Adrenal gland (tissue), 19 donors: ENCODE results near the gene KIF20A. TPM values are rescaled to one million over a fixed set of nuclear protein-coding genes. Genes with fewer than 3 reads are reported as not detected.

ENCODE experiments used
- DNase-seq, 7 donors: peaks; one replicate each; pipeline ENCODE4 v3.0.0-alpha.2; 2019 to 2020
- H3K27ac ChIP-seq, 5 donors: fragments of 200-600 bp; sonication (generic) in 4 of 5; 1 replicate in 3 of 5; 2 replicates in 2 of 5; pipeline versions ENCODE4 v1.5.1 to v1.8.0; 2016 to 2020; ENCODE audit warnings: mild to moderate bottlenecking in 1 of 5
- H3K27me3 ChIP-seq: fragments of 200-600 bp; 2 replicates; pipeline ENCODE4 v1.8.0; 2021
- H3K36me3 ChIP-seq, 2 donors: fragments of 200-600 bp; replicated peaks in 1 of 2; 1 replicate in 1 of 2; 2 replicates in 1 of 2; pipeline versions ENCODE4 v1.5.1 to v1.8.0; 2018 to 2022
- H3K4me1 ChIP-seq, 2 donors: fragments of 200-600 bp; replicated peaks in 1 of 2; 1 replicate in 1 of 2; 2 replicates in 1 of 2; pipeline versions ENCODE4 v1.5.1 to v1.8.0; 2018 to 2021
- H3K4me3 ChIP-seq, 4 donors: fragments of 200-600 bp; sonication (generic) in 3 of 4; one replicate each; pipeline ENCODE4 v1.5.1; 2016 to 2018
- H3K9me3 ChIP-seq, 3 donors: fragments of 200-600 bp; sonication (generic) in 1 of 3; replicated peaks in 1 of 3; 1 replicate in 2 of 3; 2 replicates in 1 of 3; pipeline versions ENCODE4 v1.5.1 to v1.8.0; 2016 to 2021
- POLR2A ChIP-seq, 2 donors: fragments of 450-650 bp; IDR thresholded peaks; one replicate each; pipeline ENCODE4 v1.6.1; 2017; ENCODE audit warnings: antibody characterized with exemption in 2 of 2, mild to moderate bottlenecking in 2 of 2, moderate library complexity in 1 of 2
- WGBS, 4 donors: extraction: QIAGEN DNeasy Blood & Tissue Kit in 2 of 4; methylation state at CpG; one replicate each; pipeline versions ENCODE4 v1.1.5 to v1.1.7; 2013 to 2017; 5-methylcytosine and 5-hydroxymethylcytosine counted together
- intact Hi-C, 2 donors: fragments of 100-400 bp; cut with DNase I; formaldehyde crosslinking; loops; one replicate each; pipeline versions ENCODE4 v1.14.1 to v1.15.0; 2022 to 2023
- long read RNA-seq, 10 donors: library from polyadenylated mRNA in 3 of 10; unstranded in 2 of 10; stranded (forward) in 1 of 10; transcript quantifications; one replicate each; pipeline ENCODE4 v2.0.0 and lab custom pipeline, GENCODE V29; 2021 to 2026
- polyA plus RNA-seq, 3 donors: library from polyadenylated mRNA; stranded (reverse); fragments of 200-250 nt in 2 of 3; fragments of 350-450 nt in 1 of 3; fragmentation: Illumina TruSeq in 1 of 3; extraction: RNeasy Lipid Tissue Mini Kit (QIAGEN cat#74804) in 1 of 3; gene quantifications; one replicate each; pipeline ENCODE4 v1.2.3, GENCODE V29; 2013 to 2014
- total RNA-seq, 9 donors: library from RNA; depleted of rRNA in 4 of 9; stranded (reverse); fragments of >200 nt in 4 of 9; fragments of 120-200 nt in 1 of 9; fragmentation: NEBNext Ultra II Directional in 1 of 9; extraction: Animal tissue kit (Norgen Biotek cat#: 25700) in 1 of 9; gene quantifications; one replicate each; pipeline versions ENCODE4 v1.1.0 to v1.2.4, GENCODE V29; 2013 to 2023
- TF ChIP-seq, protein P1 (sequence below), 6 experiments: fragments of 450-650 bp in 4 of 6; fragments of 200-600 bp in 2 of 6; sonication (generic) in 1 of 6; IDR thresholded peaks; 1 replicate in 5 of 6; 2 replicates in 1 of 6; pipeline versions ENCODE4 v1.5.1 to v1.8.0; 2016 to 2021; ENCODE audit warnings: antibody characterized with exemption in 6 of 6, mild to moderate bottlenecking in 2 of 6, moderate library complexity in 1 of 6
- donor health status: healthy with polysubstance abuse.
- donor health status: Bipolar disorder and iron deficiency.
- donor health status: DM: yes; HTN: yes; CAD: no.
- donor health status: DM: no; HTN: no; CAD: no.
- donor health status: DM: no; HTN: no; CAD: no.
- donor health status: DM: yes; HTN: yes; CAD: no.

The KIF20A gene
- total RNA-seq, result 10 to 100 TPM in 1 of 9 donors, 1 to 10 TPM in 8; 1.3 to 16.0 (median 2.1) TPM
- 1 to 10 TPM in 1 of 3 donors, under 1 TPM in 2; 0.32 to 1.8 (median 0.54) TPM for polyA plus RNA-seq
- long read RNA-seq, donor 1, result 0 reads
- long read RNA-seq, donor 2, partial matches to known transcripts, result 39 of 39 reads
- long read RNA-seq, donor 2, other reads (novel, unspliced or antisense), result 0 of 39 reads
- long read RNA-seq, donor 3, partial matches to known transcripts, result 42 of 54 reads
- long read RNA-seq, donor 3, other reads (novel, unspliced or antisense), result 11 of 54 reads
- long read RNA-seq, donor 4, partial matches to known transcripts, result 1 of 3 reads
- long read RNA-seq, donor 4, other reads (novel, unspliced or antisense), result 0 of 3 reads
- long read RNA-seq, donor 5, transcript KIF20A-201 (19 exons, 3,201 nt), result major isoform, 6 of 6 reads
- long read RNA-seq, donor 5, partial matches to known transcripts, result 0 of 6 reads
- long read RNA-seq, donor 5, other reads (novel, unspliced or antisense), result 0 of 6 reads
- long read RNA-seq, donor 6, partial matches to known transcripts, result 1 of 1 reads
- long read RNA-seq, donor 6, other reads (novel, unspliced or antisense), result 0 of 1 reads
- long read RNA-seq, donor 7, result 0 reads
- long read RNA-seq, donor 8, partial matches to known transcripts, result 0 of 2 reads
- long read RNA-seq, donor 8, other reads (novel, unspliced or antisense), result 0 of 2 reads
- long read RNA-seq, donor 9, partial matches to known transcripts, result 0 of 1 reads
- long read RNA-seq, donor 9, other reads (novel, unspliced or antisense), result 0 of 1 reads
- long read RNA-seq, donor 10, partial matches to known transcripts, result 0 of 1 reads
- long read RNA-seq, donor 10, other reads (novel, unspliced or antisense), result 0 of 1 reads

DNA sequence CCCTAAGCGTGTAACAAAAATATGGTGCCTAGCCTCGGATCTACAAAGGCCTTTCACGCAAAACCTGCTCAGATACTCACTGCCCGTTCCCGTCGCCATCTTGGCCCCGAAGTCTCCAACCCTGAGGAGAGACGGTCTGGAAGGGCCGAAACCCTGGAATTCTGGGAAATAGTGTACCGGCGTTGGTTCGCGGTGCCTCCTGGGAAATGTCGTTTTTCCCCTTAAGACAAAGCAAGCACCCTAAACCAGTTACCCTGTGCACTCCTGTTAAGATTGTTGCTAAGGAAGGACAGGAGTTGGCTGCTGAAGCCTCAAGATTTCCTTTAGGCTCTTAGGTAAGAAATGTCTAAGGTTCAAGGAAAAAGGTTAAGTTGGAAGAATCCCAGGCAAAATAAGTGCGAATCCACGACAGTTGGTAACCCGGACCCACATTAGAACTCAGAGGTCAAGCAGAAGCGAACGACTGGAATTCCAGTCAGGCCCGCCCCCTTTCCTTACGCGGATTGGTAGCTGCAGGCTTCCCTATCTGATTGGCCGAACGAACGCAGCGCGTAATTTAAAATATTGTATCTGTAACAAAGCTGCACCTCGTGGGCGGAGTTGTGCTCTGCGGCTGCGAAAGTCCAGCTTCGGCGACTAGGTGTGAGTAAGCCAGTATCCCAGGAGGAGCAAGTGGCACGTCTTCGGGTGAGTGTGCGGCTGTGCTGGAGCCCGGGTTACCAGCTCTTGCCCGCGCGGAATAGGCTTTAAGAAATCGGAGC lies at the start of gene KIF20A, which contains the start of gene BRD8:
TSS of gene KIF20A (plus strand) at position 597 of the 761 bp plus-strand sequence. CDS start 569 bp downstream, outside the sequence.
TSS of gene BRD8 (minus strand) at position 115 of the 761 bp plus-strand sequence. CDS start at position 99, 16 bp downstream.
- peak in 1 of 2 donors; percentile 51 for TF ChIP-seq POLR2A (IDR thresholded peaks at IDR 0.05)
- TF ChIP-seq, protein P1, sequence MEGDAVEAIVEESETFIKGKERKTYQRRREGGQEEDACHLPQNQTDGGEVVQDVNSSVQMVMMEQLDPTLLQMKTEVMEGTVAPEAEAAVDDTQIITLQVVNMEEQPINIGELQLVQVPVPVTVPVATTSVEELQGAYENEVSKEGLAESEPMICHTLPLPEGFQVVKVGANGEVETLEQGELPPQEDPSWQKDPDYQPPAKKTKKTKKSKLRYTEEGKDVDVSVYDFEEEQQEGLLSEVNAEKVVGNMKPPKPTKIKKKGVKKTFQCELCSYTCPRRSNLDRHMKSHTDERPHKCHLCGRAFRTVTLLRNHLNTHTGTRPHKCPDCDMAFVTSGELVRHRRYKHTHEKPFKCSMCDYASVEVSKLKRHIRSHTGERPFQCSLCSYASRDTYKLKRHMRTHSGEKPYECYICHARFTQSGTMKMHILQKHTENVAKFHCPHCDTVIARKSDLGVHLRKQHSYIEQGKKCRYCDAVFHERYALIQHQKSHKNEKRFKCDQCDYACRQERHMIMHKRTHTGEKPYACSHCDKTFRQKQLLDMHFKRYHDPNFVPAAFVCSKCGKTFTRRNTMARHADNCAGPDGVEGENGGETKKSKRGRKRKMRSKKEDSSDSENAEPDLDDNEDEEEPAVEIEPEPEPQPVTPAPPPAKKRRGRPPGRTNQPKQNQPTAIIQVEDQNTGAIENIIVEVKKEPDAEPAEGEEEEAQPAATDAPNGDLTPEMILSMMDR (IDR thresholded peaks at IDR 0.05), result no peak
- peaks cover 0 to 24% of the 10 kb centered on the region in 2 donors for H3K36me3 ChIP-seq
- no peaks in the 10 kb centered on the region for H3K27me3 ChIP-seq
- intact Hi-C loops, result no loop called here
- H3K27ac ChIP-seq, result peak within 1 kb of the TSS; percentile 66 to 93 (median 82)
- peak; percentile 95 to 99 (median 99) for DNase-seq
- peaks cover 10 to 14% of the 10 kb centered on the region in 2 donors for H3K4me1 ChIP-seq
- peak within 1 kb of the TSS; percentile 35 to 94 (median 84) for H3K4me3 ChIP-seq
- 0 to 1% (median 0%) methylated on average over 33 to 41 of the region's 41 CpGs for WGBS, 4 donors
- no peaks in the 10 kb centered on the region for H3K9me3 ChIP-seq

DNA sequence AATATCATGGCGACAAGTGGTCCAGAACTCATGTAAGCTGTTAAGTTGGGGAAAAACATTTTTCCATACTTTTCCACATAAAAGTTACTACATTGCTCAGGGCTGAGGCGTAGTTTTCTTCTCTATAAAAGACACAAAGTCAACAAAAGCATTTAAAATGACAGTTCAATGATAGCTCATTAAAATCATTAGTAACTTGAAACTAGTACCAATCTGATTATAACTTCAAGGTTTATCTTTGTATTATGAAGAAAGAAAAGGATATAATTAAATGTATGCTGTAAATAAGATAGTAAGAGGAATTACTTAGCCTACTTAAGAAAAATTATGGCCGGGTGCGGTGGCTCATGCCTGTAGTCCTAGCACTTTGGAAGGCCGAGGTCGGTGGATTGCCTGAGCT lies 49.6 kb upstream of the KIF20A start:
- intact Hi-C loops, result no loop called here
- WGBS, 4 donors, result 91 to 95% (median 93%) methylated on average over 6 of the region's 6 CpGs

GRCh38 chr5:138132543-138132942 lies 46.4 kb upstream of the KIF20A start:
- 86 to 92% (median 90%) methylated on average over 7 of the region's 7 CpGs for WGBS, 4 donors
- Histone ChIP-seq H3K4me3 (peak overlapping the region in 1 of 4 donors; percentile 41), H3K27ac (no peak overlapping the region), H3K4me1 (no peaks in the 10 kb centered on the region), H3K36me3 (no peaks in the 10 kb centered on the region), H3K9me3 (no peaks in the 10 kb centered on the region), H3K27me3 (no peaks in the 10 kb centered on the region)
- no peak for DNase-seq
- no peak for TF ChIP-seq POLR2A (IDR thresholded peaks at IDR 0.05)
- TF ChIP-seq, protein P1 (IDR thresholded peaks at IDR 0.05), result no peak
- intact Hi-C loops, result loop anchor here (5.0 to 10.0 kb wide), 2 partner anchors 50 to 98 kb away; partner anchors contain the start of genes WNT8A (in 2 of the 2) and FAM13B (in 1 of the 2)

More for the DNA sequence above, 49.6 kb upstream of the KIF20A start:
- no peak for TF ChIP-seq POLR2A (IDR thresholded peaks at IDR 0.05)
- TF ChIP-seq, protein P1 (IDR thresholded peaks at IDR 0.05), result no peak
- Histone ChIP-seq H3K27ac (no peak overlapping the region), H3K27me3 (no peaks in the 10 kb centered on the region), H3K4me1 (no peaks in the 10 kb centered on the region), H3K4me3 (no peak overlapping the region), H3K9me3 (no peaks in the 10 kb centered on the region), H3K36me3 (no peaks in the 10 kb centered on the region)
- DNase-seq, result no peak
